Gastroesophageal sphincter (tissue), 3 donors: ENCODE measurements around the gene DPF1.

Experiments
- EP300 ChIP-seq: sonication (generic); formaldehyde crosslinking; IDR thresholded peaks from one replicate; pipeline ENCODE4 v1.6.1; 2017; ENCODE audit warnings: antibody characterized with exemption, mild to moderate bottlenecking
- POLR2A ChIP-seq, 2 donors: fragments of 450-650 bp; IDR thresholded peaks; one replicate each; pipeline ENCODE4 v1.6.1; 2017; ENCODE audit warnings: antibody characterized with exemption in 2 of 2, mild to moderate bottlenecking in 2 of 2, moderate library complexity in 1 of 2
- POLR2AphosphoS5 ChIP-seq: sonication (generic); formaldehyde crosslinking; IDR thresholded peaks from one replicate; pipeline ENCODE4 v1.6.1; 2017; ENCODE audit warnings: antibody characterized with exemption
- TF ChIP-seq, protein P1 (sequence below), 4 experiments: fragments of 200-600 bp in 2 of 4; fragments of 450-650 bp in 2 of 4; sonication (generic) in 1 of 4; IDR thresholded peaks; one replicate each; pipeline ENCODE4 v1.5.1; 2017 to 2019; ENCODE audit warnings: antibody characterized with exemption in 4 of 4, mild to moderate bottlenecking in 2 of 4, moderate library complexity in 2 of 4

DNA sequence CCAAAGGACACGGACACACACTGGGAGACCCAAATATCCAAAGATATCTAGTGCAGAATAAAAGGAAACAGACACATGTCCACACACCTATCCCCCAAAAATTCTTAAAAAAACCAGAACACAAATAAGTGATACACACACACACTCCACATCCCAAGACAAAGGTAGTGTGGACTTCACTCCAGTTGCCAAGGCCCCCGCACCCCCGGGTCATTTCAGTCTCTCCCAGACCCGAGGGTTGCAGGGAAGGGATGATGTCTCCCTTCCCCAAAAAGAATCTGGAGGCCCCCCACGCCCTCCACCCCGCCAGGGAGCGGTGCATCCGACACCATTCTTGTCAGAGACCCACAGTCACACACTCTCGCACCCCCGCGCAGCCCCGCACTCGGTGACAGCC lies 407 bp downstream of the DPF1 start:
- TF ChIP-seq, protein P1, sequence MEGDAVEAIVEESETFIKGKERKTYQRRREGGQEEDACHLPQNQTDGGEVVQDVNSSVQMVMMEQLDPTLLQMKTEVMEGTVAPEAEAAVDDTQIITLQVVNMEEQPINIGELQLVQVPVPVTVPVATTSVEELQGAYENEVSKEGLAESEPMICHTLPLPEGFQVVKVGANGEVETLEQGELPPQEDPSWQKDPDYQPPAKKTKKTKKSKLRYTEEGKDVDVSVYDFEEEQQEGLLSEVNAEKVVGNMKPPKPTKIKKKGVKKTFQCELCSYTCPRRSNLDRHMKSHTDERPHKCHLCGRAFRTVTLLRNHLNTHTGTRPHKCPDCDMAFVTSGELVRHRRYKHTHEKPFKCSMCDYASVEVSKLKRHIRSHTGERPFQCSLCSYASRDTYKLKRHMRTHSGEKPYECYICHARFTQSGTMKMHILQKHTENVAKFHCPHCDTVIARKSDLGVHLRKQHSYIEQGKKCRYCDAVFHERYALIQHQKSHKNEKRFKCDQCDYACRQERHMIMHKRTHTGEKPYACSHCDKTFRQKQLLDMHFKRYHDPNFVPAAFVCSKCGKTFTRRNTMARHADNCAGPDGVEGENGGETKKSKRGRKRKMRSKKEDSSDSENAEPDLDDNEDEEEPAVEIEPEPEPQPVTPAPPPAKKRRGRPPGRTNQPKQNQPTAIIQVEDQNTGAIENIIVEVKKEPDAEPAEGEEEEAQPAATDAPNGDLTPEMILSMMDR (IDR thresholded peaks at IDR 0.05): no peak
- TF ChIP-seq POLR2AphosphoS5 (no peak), POLR2A (IDR thresholded peaks at IDR 0.05) (no peak), EP300 (no peak)
